ENCODE data around the gene EMD.

Gene EMD

GRCh38 chrX:154350429-154351182 lies 28.5 kb upstream of the EMD start:
- no peak for DNase-seq
- CTCF ChIA-PET, result no interaction called here
- H3K36me3 ChIP-seq (ENCODE audit: control insufficient read depth in 4 of 4, insufficient read depth in 4 of 4, low read length in 3 of 4), result peaks cover 4 to 75% (median 41%) of the 10 kb centered on the region in 4 experiments
- no peaks in the 10 kb centered on the region for H3K9me3 ChIP-seq (ENCODE audit: control extremely low read depth in 1 of 5, control insufficient read depth in 4 of 5, insufficient read depth in 2 of 5, low read depth in 1 of 5, low read length in 4 of 5)
- H3K27ac ChIP-seq (ENCODE audit: insufficient read depth in 1 of 2, low read depth in 1 of 2, low read length in 2 of 2, poor library complexity in 1 of 2, severe bottlenecking in 2 of 2), result no peak overlapping the region
- POLR2A ChIA-PET, result no interaction called here
- H3K4me3 ChIP-seq (ENCODE audit: control insufficient read depth in 1 of 7, extremely low read depth in 1 of 7, insufficient read depth in 4 of 7, low read depth in 2 of 7, low read length in 6 of 7), result no peak overlapping the region
- peaks cover 0 to 13% (median 11%) of the 10 kb centered on the region in 4 experiments for H3K4me1 ChIP-seq (ENCODE audit: control extremely low read depth in 1 of 4, control insufficient read depth in 4 of 4, insufficient read depth in 4 of 4, low read length in 3 of 4)
- H3K27me3 ChIP-seq (replicated peaks in 2 of 5; ENCODE audit: control insufficient read depth in 4 of 5, insufficient read depth in 5 of 5, low read length in 4 of 5), result peaks cover 0 to 7% (median 0%) of the 10 kb centered on the region in 5 experiments
- 91% methylated on average over 19 of the region's 19 CpGs for WGBS (ENCODE audit: insufficient coverage)

GRCh38 chrX:154351183-154352011 lies 27.7 kb upstream of the EMD start:
- WGBS (ENCODE audit: insufficient coverage), result 87% methylated on average over 27 of the region's 30 CpGs
- Histone ChIP-seq H3K4me3 (ENCODE audit: control insufficient read depth in 1 of 7, extremely low read depth in 1 of 7, insufficient read depth in 4 of 7, low read depth in 2 of 7, low read length in 6 of 7) (no peak overlapping the region), H3K4me1 (ENCODE audit: control extremely low read depth in 1 of 4, control insufficient read depth in 4 of 4, insufficient read depth in 4 of 4, low read length in 3 of 4) (peaks cover 0 to 13% (median 11%) of the 10 kb centered on the region in 4 experiments), H3K27ac (ENCODE audit: insufficient read depth in 1 of 2, low read depth in 1 of 2, low read length in 2 of 2, poor library complexity in 1 of 2, severe bottlenecking in 2 of 2) (no peak overlapping the region), H3K9me3 (ENCODE audit: control extremely low read depth in 1 of 5, control insufficient read depth in 4 of 5, insufficient read depth in 2 of 5, low read depth in 1 of 5, low read length in 4 of 5) (no peaks in the 10 kb centered on the region), H3K36me3 (ENCODE audit: control insufficient read depth in 4 of 4, insufficient read depth in 4 of 4, low read length in 3 of 4) (peaks cover 4 to 82% (median 45%) of the 10 kb centered on the region in 4 experiments), H3K27me3 (replicated peaks in 2 of 5; ENCODE audit: control insufficient read depth in 4 of 5, insufficient read depth in 5 of 5, low read length in 4 of 5) (peaks cover 0 to 7% (median 0%) of the 10 kb centered on the region in 5 experiments)
- CTCF ChIA-PET, result no interaction called here
- POLR2A ChIA-PET, result no interaction called here
- no peak for DNase-seq

- ChIA-PET POLR2A (interaction anchor here (0.6 kb wide), 1 partner anchor 10 kb away, joined by 3 read pairs; no protein-coding TSS in a partner anchor), CTCF (no interaction called here)
- Histone ChIP-seq H3K4me3 (ENCODE audit: control insufficient read depth in 1 of 7, extremely low read depth in 1 of 7, insufficient read depth in 4 of 7, low read depth in 2 of 7, low read length in 6 of 7) (no peak overlapping the region), H3K9me3 (ENCODE audit: control extremely low read depth in 1 of 5, control insufficient read depth in 4 of 5, insufficient read depth in 2 of 5, low read depth in 1 of 5, low read length in 4 of 5) (no peaks in the 10 kb centered on the region), H3K27ac (ENCODE audit: insufficient read depth in 1 of 2, low read depth in 1 of 2, low read length in 2 of 2, poor library complexity in 1 of 2, severe bottlenecking in 2 of 2) (no peak overlapping the region), H3K4me1 (ENCODE audit: control extremely low read depth in 1 of 4, control insufficient read depth in 4 of 4, insufficient read depth in 4 of 4, low read length in 3 of 4) (peaks cover 0 to 13% (median 11%) of the 10 kb centered on the region in 4 experiments), H3K27me3 (replicated peaks in 2 of 5; ENCODE audit: control insufficient read depth in 4 of 5, insufficient read depth in 5 of 5, low read length in 4 of 5) (peaks cover 0 to 7% (median 0%) of the 10 kb centered on the region in 5 experiments), H3K36me3 (ENCODE audit: control insufficient read depth in 4 of 4, insufficient read depth in 4 of 4, low read length in 3 of 4) (peaks cover 4 to 87% (median 48%) of the 10 kb centered on the region in 4 experiments)
- no peak for DNase-seq
- 92% methylated on average over 14 of the region's 14 CpGs for WGBS (ENCODE audit: insufficient coverage)
Measured at GRCh38 chrX:154352012-154352401, 27.1 kb upstream of the EMD start.

- POLR2A ChIA-PET, result interaction anchor here (0.6 kb wide), 1 partner anchor 9 kb away, joined by 3 read pairs; no protein-coding TSS in a partner anchor
- CTCF ChIA-PET, result no interaction called here
- 98% methylated on average over 6 of the region's 13 CpGs for WGBS (ENCODE audit: insufficient coverage)
- no peak overlapping the region for H3K4me3 ChIP-seq (ENCODE audit: control insufficient read depth in 1 of 7, extremely low read depth in 1 of 7, insufficient read depth in 4 of 7, low read depth in 2 of 7, low read length in 6 of 7)
- peaks cover 0 to 7% (median 0%) of the 10 kb centered on the region in 5 experiments for H3K27me3 ChIP-seq (replicated peaks in 2 of 5; ENCODE audit: control insufficient read depth in 4 of 5, insufficient read depth in 5 of 5, low read length in 4 of 5)
- no peak overlapping the region for H3K27ac ChIP-seq (ENCODE audit: insufficient read depth in 1 of 2, low read depth in 1 of 2, low read length in 2 of 2, poor library complexity in 1 of 2, severe bottlenecking in 2 of 2)
- no peaks in the 10 kb centered on the region for H3K9me3 ChIP-seq (ENCODE audit: control extremely low read depth in 1 of 5, control insufficient read depth in 4 of 5, insufficient read depth in 2 of 5, low read depth in 1 of 5, low read length in 4 of 5)
- no peak for DNase-seq
- peaks cover 4 to 92% (median 50%) of the 10 kb centered on the region in 4 experiments for H3K36me3 ChIP-seq (ENCODE audit: control insufficient read depth in 4 of 4, insufficient read depth in 4 of 4, low read length in 3 of 4)
- peaks cover 0 to 9% (median 6%) of the 10 kb centered on the region in 4 experiments for H3K4me1 ChIP-seq (ENCODE audit: control extremely low read depth in 1 of 4, control insufficient read depth in 4 of 4, insufficient read depth in 4 of 4, low read length in 3 of 4)
Measured at GRCh38 chrX:154352466-154352865, 26.6 kb upstream of the EMD start.

- DNase-seq, result no peak
- no peak overlapping the region for H3K27ac ChIP-seq (ENCODE audit: insufficient read depth in 1 of 2, low read depth in 1 of 2, low read length in 2 of 2, poor library complexity in 1 of 2, severe bottlenecking in 2 of 2)
- H3K4me1 ChIP-seq (ENCODE audit: control extremely low read depth in 1 of 4, control insufficient read depth in 4 of 4, insufficient read depth in 4 of 4, low read length in 3 of 4), result peaks cover 0 to 4% (median 2%) of the 10 kb centered on the region in 4 experiments
- 96% methylated on average over 23 of the region's 24 CpGs for WGBS (ENCODE audit: insufficient coverage)
- H3K36me3 ChIP-seq (ENCODE audit: control insufficient read depth in 4 of 4, insufficient read depth in 4 of 4, low read length in 3 of 4), result peaks cover 4 to 96% (median 55%) of the 10 kb centered on the region in 4 experiments
- H3K9me3 ChIP-seq (ENCODE audit: control extremely low read depth in 1 of 5, control insufficient read depth in 4 of 5, insufficient read depth in 2 of 5, low read depth in 1 of 5, low read length in 4 of 5), result no peaks in the 10 kb centered on the region
- H3K4me3 ChIP-seq (ENCODE audit: control insufficient read depth in 1 of 7, extremely low read depth in 1 of 7, insufficient read depth in 4 of 7, low read depth in 2 of 7, low read length in 6 of 7), result no peak overlapping the region
- ChIA-PET CTCF (interaction anchor here (1.5 kb wide), 1 partner anchor 9 kb away, joined by 4 read pairs; no protein-coding TSS in a partner anchor), POLR2A (no interaction called here)
- H3K27me3 ChIP-seq (replicated peaks in 2 of 5; ENCODE audit: control insufficient read depth in 4 of 5, insufficient read depth in 5 of 5, low read length in 4 of 5), result peaks cover 0 to 7% (median 0%) of the 10 kb centered on the region in 5 experiments
Measured at GRCh38 chrX:154353172-154353843, 25.8 kb upstream of the EMD start.

GRCh38 chrX:154354013-154354412 lies 25.1 kb upstream of the EMD start:
- Histone ChIP-seq H3K9me3 (ENCODE audit: control extremely low read depth in 1 of 5, control insufficient read depth in 4 of 5, insufficient read depth in 2 of 5, low read depth in 1 of 5, low read length in 4 of 5) (no peaks in the 10 kb centered on the region), H3K4me1 (ENCODE audit: control extremely low read depth in 1 of 4, control insufficient read depth in 4 of 4, insufficient read depth in 4 of 4, low read length in 3 of 4) (peaks cover 0 to 1% (median 0%) of the 10 kb centered on the region in 4 experiments), H3K27ac (ENCODE audit: insufficient read depth in 1 of 2, low read depth in 1 of 2, low read length in 2 of 2, poor library complexity in 1 of 2, severe bottlenecking in 2 of 2) (no peak overlapping the region), H3K4me3 (ENCODE audit: control insufficient read depth in 1 of 7, extremely low read depth in 1 of 7, insufficient read depth in 4 of 7, low read depth in 2 of 7, low read length in 6 of 7) (no peak overlapping the region), H3K27me3 (replicated peaks in 2 of 5; ENCODE audit: control insufficient read depth in 4 of 5, insufficient read depth in 5 of 5, low read length in 4 of 5) (peaks cover 0 to 7% (median 0%) of the 10 kb centered on the region in 5 experiments), H3K36me3 (ENCODE audit: control insufficient read depth in 4 of 4, insufficient read depth in 4 of 4, low read length in 3 of 4) (peaks cover 4 to 96% (median 59%) of the 10 kb centered on the region in 4 experiments)
- WGBS (ENCODE audit: insufficient coverage), result 95% methylated on average over 12 of the region's 14 CpGs
- DNase-seq, result no peak
- CTCF ChIA-PET, result interaction anchor here (1.5 kb wide), 1 partner anchor 9 kb away, joined by 4 read pairs; no protein-coding TSS in a partner anchor
- POLR2A ChIA-PET, result no interaction called here
